H54 (cell line): ENCODE data around the gene ANKRD6.
"Not testable (repeated sequence)": the region's sequence is repeated elsewhere in the genome, so short reads cannot be mapped to it uniquely, and the experiment has no call there.

Source experiments
- DNase-seq: peaks from one replicate; pipeline ENCODE4 v3.0.0; 2011; ENCODE audit warnings: low spot score, mixed read lengths; ENCODE audit not compliant: insufficient read length
- FAIRE-seq: peaks from 3 replicates; lab custom pipeline; 2011; peaks lifted over from hg19 to GRCh38; lab: Jason Lieb, UNC
- POLR2A ChIP-seq: IDR thresholded peaks from 2 replicates; pipeline ENCODE4 v1.6.1; 2011; ENCODE audit warnings: low read depth, mild to moderate bottlenecking, low read length

Gene ANKRD6

GRCh38 chr6:89432875-89433251 lies at the start of gene ANKRD6:
TSS of gene ANKRD6 (plus strand) at chr6:89433152. CDS start at chr6:89566977, 133,825 bp downstream.
- DNase-seq, result peak; percentile 86
- FAIRE-seq, result no peak
- TF ChIP-seq POLR2A, result no peak

- FAIRE-seq, result peak; percentile 84
- no peak for DNase-seq
- TF ChIP-seq POLR2A, result no peak
These were observed 47.7 kb upstream of the ANKRD6 start for GRCh38 chr6:89385156-89385667.

GRCh38 chr6:89385846-89386245 lies 47.1 kb upstream of the ANKRD6 start:
- FAIRE-seq (no peak), DNase-seq (no peak)
- no peak for TF ChIP-seq POLR2A

GRCh38 chr6:89386917-89387491 lies 45.9 kb upstream of the ANKRD6 start:
- no peak for TF ChIP-seq POLR2A
- DNase-seq (no peak), FAIRE-seq (no peak)

GRCh38 chr6:89387516-89388201 lies 45.3 kb upstream of the ANKRD6 start:
- no peak for TF ChIP-seq POLR2A
- DNase-seq, result no peak
- FAIRE-seq, result no peak

GRCh38 chr6:89388846-89389245 lies 44.1 kb upstream of the ANKRD6 start:
- FAIRE-seq (no peak), DNase-seq (no peak)
- no peak for TF ChIP-seq POLR2A

GRCh38 chr6:89392823-89393222 lies 40.1 kb upstream of the ANKRD6 start:
- FAIRE-seq (no peak), DNase-seq (no peak)
- no peak for TF ChIP-seq POLR2A

- DNase-seq, result no peak
These were observed 39.3 kb upstream of the ANKRD6 start for GRCh38 chr6:89393659-89394058.

GRCh38 chr6:89397884-89398283 lies 35.1 kb upstream of the ANKRD6 start:
- not testable (repeated sequence) for DNase-seq

More at GRCh38 chr6:89393659-89394058, 39.3 kb upstream of the ANKRD6 start:
- FAIRE-seq, result peak; percentile 57
- TF ChIP-seq POLR2A, result no peak

GRCh38 chr6:89398762-89399525 lies 34.0 kb upstream of the ANKRD6 start:
- DNase-seq (no peak), FAIRE-seq (no peak)
- no peak for TF ChIP-seq POLR2A

More at GRCh38 chr6:89397884-89398283, 35.1 kb upstream of the ANKRD6 start:
- not testable (repeated sequence) for FAIRE-seq

GRCh38 chr6:89400050-89400449 lies 32.9 kb upstream of the ANKRD6 start:
- FAIRE-seq (no peak), DNase-seq (no peak)
- TF ChIP-seq POLR2A, result no peak

- no peak for TF ChIP-seq POLR2A
- no peak for FAIRE-seq
- no peak for DNase-seq
These were observed 32.0 kb upstream of the ANKRD6 start for GRCh38 chr6:89400912-89401399.

GRCh38 chr6:89402776-89403175 lies 30.2 kb upstream of the ANKRD6 start:
- no peak for DNase-seq
- no peak for FAIRE-seq
- TF ChIP-seq POLR2A, result no peak

GRCh38 chr6:89404512-89404911 lies 28.4 kb upstream of the ANKRD6 start:
- no peak for TF ChIP-seq POLR2A
- no peak for DNase-seq
- no peak for FAIRE-seq

GRCh38 chr6:89406141-89406540 lies 26.8 kb upstream of the ANKRD6 start:
- FAIRE-seq (no peak), DNase-seq (no peak)
- no peak for TF ChIP-seq POLR2A
